DND-41 (cell line): ENCODE data around the gene HIGD1A.
"Not testable (repeated sequence)": the region's sequence is repeated elsewhere in the genome, so short reads cannot be mapped to it uniquely, and the experiment has no call there.

Experiments used
- ATAC-seq: fragments of 200-7000 bp; cut with Tn5 transposase; 3 replicates; pipeline ENCODE4 v1.9.1; 2021; ENCODE audit warnings: low read depth; ENCODE audit not compliant: insufficient read depth
- DNase-seq: peaks from one replicate; pipeline ENCODE4 v3.0.0-alpha.2; 2020
- H2AFZ ChIP-seq: 2 replicates; pipeline ENCODE4 v1.6.0; 2012; ENCODE audit warnings: low read depth, low read length
- H3K27ac ChIP-seq: 2 replicates; pipeline ENCODE4 v1.5.1; 2012; ENCODE audit warnings: low read length, inconsistent platforms
- H3K27me3 ChIP-seq: fragments of 200-600 bp; sonication (generic); 2 replicates; pipeline ENCODE4 v1.6.0; 2012; ENCODE audit warnings: low read length, mild to moderate bottlenecking, inconsistent platforms; ENCODE audit not compliant: insufficient read depth, poor library complexity
- H3K36me3 ChIP-seq: 2 replicates; pipeline ENCODE4 v1.5.1; 2012; ENCODE audit warnings: low read length, inconsistent platforms; ENCODE audit not compliant: insufficient read depth
- H3K4me1 ChIP-seq: 2 replicates; pipeline ENCODE4 v1.5.1; 2012; ENCODE audit warnings: mild to moderate bottlenecking, low read length; ENCODE audit not compliant: insufficient read depth
- H3K4me2 ChIP-seq: 2 replicates; pipeline ENCODE4 v1.6.0; 2012; ENCODE audit warnings: mild to moderate bottlenecking, moderate library complexity, low read length, inconsistent platforms; ENCODE audit not compliant: insufficient read depth
- H3K4me3 ChIP-seq, 2 experiments: fragments of 200-600 bp in 1 of 2; shearing (Covaris generic) in 1 of 2; 2 replicates each; pipeline ENCODE4 v1.5.1; 2012 to 2016; ENCODE audit warnings: inconsistent platforms in 2 of 2, low read length in 2 of 2, mild to moderate bottlenecking in 2 of 2, low read depth in 1 of 2, moderate library complexity in 1 of 2
- H3K79me2 ChIP-seq: 2 replicates; pipeline ENCODE4 v1.6.0; 2012; ENCODE audit warnings: low read length, inconsistent platforms; ENCODE audit not compliant: insufficient read depth
- H3K9ac ChIP-seq: 2 replicates; pipeline ENCODE4 v1.6.0; 2012; ENCODE audit warnings: low read depth, mild to moderate bottlenecking, inconsistent platforms, low read length, moderate library complexity
- H3K9me3 ChIP-seq: 2 replicates; pipeline ENCODE4 v1.5.1; 2012; ENCODE audit warnings: low read length, moderate library complexity, mild to moderate bottlenecking, inconsistent platforms; ENCODE audit not compliant: insufficient read depth, severe bottlenecking
- H4K20me1 ChIP-seq: 2 replicates; pipeline ENCODE4 v1.6.0; 2012; ENCODE audit warnings: low read length; ENCODE audit not compliant: insufficient read depth
- CTCF ChIP-seq: IDR thresholded peaks from 2 replicates; pipeline ENCODE4 v1.5.1; 2012; ENCODE audit warnings: borderline replicate concordance, low read length, moderate library complexity, mild to moderate bottlenecking; ENCODE audit not compliant: poor library complexity, severe bottlenecking; ENCODE audit errors: extremely low read depth
- EZH2 ChIP-seq: IDR thresholded peaks from 3 replicates; pipeline ENCODE4 v1.6.1; 2012; ENCODE audit warnings: borderline replicate concordance, low read depth, mild to moderate bottlenecking, moderate library complexity, low read length, inconsistent platforms; ENCODE audit not compliant: severe bottlenecking

The HIGD1A gene

GRCh38 chr3:42814914-42815507 lies 10.7 kb upstream of the HIGD1A start:
- H3K27me3 ChIP-seq: peaks cover 8% of the 10 kb centered on the region
- H3K4me2 ChIP-seq: no peak overlapping the region
- H3K27ac ChIP-seq: no peak overlapping the region
- H3K4me1 ChIP-seq: no peaks in the 10 kb centered on the region
- DNase-seq (no peak), ATAC-seq (no peak)
- no peaks in the 10 kb centered on the region for H3K9me3 ChIP-seq
- no peaks in the 10 kb centered on the region for H3K79me2 ChIP-seq
- TF ChIP-seq CTCF (no peak), EZH2 (no peak)
- H3K9ac ChIP-seq: no peak overlapping the region
- no peaks in the 10 kb centered on the region for H4K20me1 ChIP-seq
- no peaks in the 10 kb centered on the region for H3K36me3 ChIP-seq
- no peak overlapping the region for H2AFZ ChIP-seq
- no peak overlapping the region for H3K4me3 ChIP-seq

GRCh38 chr3:42814246-42814645 lies 10.0 kb upstream of the HIGD1A start:
- H2AFZ ChIP-seq: no peak overlapping the region
- H3K27me3 ChIP-seq: peaks cover 8% of the 10 kb centered on the region
- ATAC-seq: no peak
- no peak overlapping the region for H3K27ac ChIP-seq
- no peak for DNase-seq
- no peak overlapping the region for H3K4me2 ChIP-seq
- H3K9ac ChIP-seq: no peak overlapping the region
- H4K20me1 ChIP-seq: no peaks in the 10 kb centered on the region
- TF ChIP-seq EZH2 (no peak), CTCF (no peak)
- H3K4me1 ChIP-seq: no peaks in the 10 kb centered on the region
- no peaks in the 10 kb centered on the region for H3K79me2 ChIP-seq
- H3K36me3 ChIP-seq: no peaks in the 10 kb centered on the region
- H3K4me3 ChIP-seq: no peak overlapping the region
- no peaks in the 10 kb centered on the region for H3K9me3 ChIP-seq

GRCh38 chr3:42811118-42811883 lies 7.0 kb upstream of the HIGD1A start:
- H3K4me1 ChIP-seq, H3K36me3 ChIP-seq, H3K4me3 ChIP-seq, H3K9ac ChIP-seq, H3K27ac ChIP-seq, H4K20me1 ChIP-seq, DNase-seq, H3K9me3 ChIP-seq, ATAC-seq, H3K4me2 ChIP-seq, H2AFZ ChIP-seq, H3K79me2 ChIP-seq: not testable (repeated sequence)
- H3K27me3 ChIP-seq: peaks cover 15% of the 10 kb centered on the region

GRCh38 chr3:42810706-42811105 lies 6.4 kb upstream of the HIGD1A start:
- H3K4me1 ChIP-seq, H3K9ac ChIP-seq, H3K79me2 ChIP-seq, H3K9me3 ChIP-seq, DNase-seq, H3K4me3 ChIP-seq, H2AFZ ChIP-seq, H3K4me2 ChIP-seq, H3K36me3 ChIP-seq, H4K20me1 ChIP-seq, ATAC-seq, H3K27ac ChIP-seq: not testable (repeated sequence)
- peaks cover 11% of the 10 kb centered on the region for H3K27me3 ChIP-seq
